ENCODE data around the gene NTF3. TPM values are rescaled to one million over a fixed set of nuclear protein-coding genes. Genes with fewer than 3 reads are reported as not detected.

NTF3 gene
- total and polyA plus RNA-seq, 2 of the 8 experiments (the other 6 are each of a cell fraction or from before 2014, with no cell fraction given), result 1.4 to 2.3 TPM

DNA sequence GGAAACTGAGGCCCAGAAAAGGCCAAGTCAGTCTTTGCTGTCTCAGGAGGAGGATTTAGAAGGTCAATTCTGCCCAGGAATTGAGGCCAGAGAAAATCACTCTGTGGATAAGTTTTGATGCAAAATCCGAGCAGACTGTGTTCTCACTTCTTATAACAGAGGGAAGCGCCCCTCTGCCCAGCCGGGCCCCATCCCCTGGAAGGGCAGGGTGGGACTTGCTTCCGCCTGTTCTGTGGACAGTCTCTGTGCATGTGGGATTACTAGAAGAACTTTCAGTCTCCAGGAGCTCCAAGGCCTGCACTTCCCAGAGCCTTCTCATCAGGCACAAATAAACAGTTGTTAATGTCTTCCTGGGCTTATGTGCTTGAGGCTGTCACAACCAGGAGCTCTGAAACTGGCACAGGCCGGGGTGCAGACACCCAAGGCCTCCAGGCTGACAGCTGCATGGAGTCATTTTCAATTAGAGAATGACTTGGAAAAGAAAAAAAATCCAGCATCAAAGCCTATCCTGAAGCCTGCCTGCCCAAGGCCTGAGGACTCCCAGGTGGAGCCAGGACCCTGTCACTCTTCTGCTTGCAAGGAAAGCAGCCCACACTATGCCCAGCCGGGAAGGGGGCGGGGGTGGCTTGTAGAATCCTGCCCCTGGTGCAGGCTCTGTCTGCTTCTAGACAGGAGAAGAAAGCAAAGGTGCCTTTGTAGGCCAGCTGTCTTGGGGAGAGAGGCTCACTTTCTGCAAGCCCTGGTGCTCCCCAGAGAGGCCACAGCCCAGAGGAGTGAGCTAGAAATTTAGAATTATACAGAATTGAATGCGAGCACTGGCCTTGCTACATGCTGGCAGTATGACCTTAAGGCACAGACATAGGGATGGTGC is 84.7 kb downstream of the NTF3 start (continued):
- TF ChIP-seq CHD7 (IDR thresholded peaks at IDR 0.05; ENCODE audit: insufficient replicate concordance, low read length) (no peak), MAX (IDR thresholded peaks at IDR 0.05) (no peak), SAP30 (IDR thresholded peaks at IDR 0.05; ENCODE audit: insufficient read depth, insufficient replicate concordance, low read length) (no peak), JUN (IDR thresholded peaks at IDR 0.05; ENCODE audit: low read depth, low read length) (no peak), NANOG (IDR thresholded peaks at IDR 0.05; ENCODE audit: insufficient read depth, low read depth, low read length, poor library complexity, severe bottlenecking) (no peak), KDM4A (IDR thresholded peaks at IDR 0.05; ENCODE audit: low read depth, low read length, severe bottlenecking) (no peak), TCF12 (IDR thresholded peaks at IDR 0.05; ENCODE audit: low read depth, low read length) (no peak), CREB1 (IDR thresholded peaks at IDR 0.05) (no peak), GTF2F1 (IDR thresholded peaks at IDR 0.05; ENCODE audit: borderline replicate concordance, low read depth, low read length) (no peak)
